Measurements from ENCODE around the gene BTAF1.
A peak's percentile ranks its signal among the peaks of the same experiment; 100 is the strongest.

The BTAF1 gene

DNA sequence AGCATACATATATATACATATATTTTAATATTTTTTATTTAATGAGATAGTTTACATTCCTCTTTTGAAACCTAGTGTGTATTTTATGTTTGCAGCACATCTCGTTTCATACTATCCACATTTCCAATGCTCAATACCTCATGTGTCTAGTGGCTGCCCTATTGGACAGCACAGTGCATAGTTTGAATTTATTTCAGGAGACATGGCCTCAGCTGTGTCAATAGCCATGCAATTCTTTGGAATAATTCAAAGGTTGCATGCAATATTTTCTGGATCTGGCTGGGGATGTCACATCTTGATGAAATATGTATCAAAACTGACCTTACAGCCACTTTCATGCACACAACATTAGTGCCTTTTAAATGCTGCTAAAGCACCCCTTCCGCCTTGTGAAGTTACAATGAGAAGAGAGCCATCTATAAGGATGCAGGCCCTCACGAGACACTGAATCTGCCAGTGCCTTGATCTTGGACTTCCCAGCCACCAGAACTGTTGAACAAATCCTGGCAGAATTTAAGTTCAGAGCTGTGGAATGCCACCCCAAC is 27.3 kb upstream of the BTAF1 start:
- ChIA-PET POLR2A (ENCODE audit: low non-redundant PET) (no interaction called here), CTCF (no interaction called here)
- no peak overlapping the region for H3K27ac ChIP-seq
- no peak for DNase-seq (ENCODE audit: low spot score)
- TF ChIP-seq, protein P1, sequence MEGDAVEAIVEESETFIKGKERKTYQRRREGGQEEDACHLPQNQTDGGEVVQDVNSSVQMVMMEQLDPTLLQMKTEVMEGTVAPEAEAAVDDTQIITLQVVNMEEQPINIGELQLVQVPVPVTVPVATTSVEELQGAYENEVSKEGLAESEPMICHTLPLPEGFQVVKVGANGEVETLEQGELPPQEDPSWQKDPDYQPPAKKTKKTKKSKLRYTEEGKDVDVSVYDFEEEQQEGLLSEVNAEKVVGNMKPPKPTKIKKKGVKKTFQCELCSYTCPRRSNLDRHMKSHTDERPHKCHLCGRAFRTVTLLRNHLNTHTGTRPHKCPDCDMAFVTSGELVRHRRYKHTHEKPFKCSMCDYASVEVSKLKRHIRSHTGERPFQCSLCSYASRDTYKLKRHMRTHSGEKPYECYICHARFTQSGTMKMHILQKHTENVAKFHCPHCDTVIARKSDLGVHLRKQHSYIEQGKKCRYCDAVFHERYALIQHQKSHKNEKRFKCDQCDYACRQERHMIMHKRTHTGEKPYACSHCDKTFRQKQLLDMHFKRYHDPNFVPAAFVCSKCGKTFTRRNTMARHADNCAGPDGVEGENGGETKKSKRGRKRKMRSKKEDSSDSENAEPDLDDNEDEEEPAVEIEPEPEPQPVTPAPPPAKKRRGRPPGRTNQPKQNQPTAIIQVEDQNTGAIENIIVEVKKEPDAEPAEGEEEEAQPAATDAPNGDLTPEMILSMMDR (conservative IDR thresholded peaks at IDR 0.05; ENCODE audit: low read depth), result no peak

DNA sequence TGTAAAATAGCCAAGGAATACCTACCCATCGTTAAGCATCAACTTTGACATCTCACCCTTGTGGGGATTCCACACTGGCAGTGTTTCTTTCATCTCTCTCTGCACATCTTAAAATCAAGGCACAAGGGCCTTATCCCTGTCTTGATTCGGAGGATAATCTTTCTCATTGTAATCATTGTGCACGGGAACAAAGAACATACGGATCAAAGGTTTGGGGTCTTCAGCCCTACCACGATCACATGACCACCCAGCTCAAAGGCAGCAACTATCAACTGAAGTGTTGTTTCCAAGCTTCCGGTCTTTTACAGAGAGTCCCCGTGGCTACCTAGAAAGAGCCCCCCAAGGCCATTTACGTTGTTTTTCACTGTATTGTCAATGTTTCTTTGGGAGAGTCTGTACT is 26.1 kb upstream of the BTAF1 start:
- no peak overlapping the region for H3K27ac ChIP-seq
- DNase-seq (ENCODE audit: low spot score), result no peak
- ChIA-PET CTCF (interaction anchor here (0.6 kb wide), 1 partner anchor 23 kb away, joined by 3 read pairs; no protein-coding TSS in a partner anchor), POLR2A (ENCODE audit: low non-redundant PET) (no interaction called here)
- TF ChIP-seq, protein P1 (conservative IDR thresholded peaks at IDR 0.05; ENCODE audit: low read depth), result no peak

DNA sequence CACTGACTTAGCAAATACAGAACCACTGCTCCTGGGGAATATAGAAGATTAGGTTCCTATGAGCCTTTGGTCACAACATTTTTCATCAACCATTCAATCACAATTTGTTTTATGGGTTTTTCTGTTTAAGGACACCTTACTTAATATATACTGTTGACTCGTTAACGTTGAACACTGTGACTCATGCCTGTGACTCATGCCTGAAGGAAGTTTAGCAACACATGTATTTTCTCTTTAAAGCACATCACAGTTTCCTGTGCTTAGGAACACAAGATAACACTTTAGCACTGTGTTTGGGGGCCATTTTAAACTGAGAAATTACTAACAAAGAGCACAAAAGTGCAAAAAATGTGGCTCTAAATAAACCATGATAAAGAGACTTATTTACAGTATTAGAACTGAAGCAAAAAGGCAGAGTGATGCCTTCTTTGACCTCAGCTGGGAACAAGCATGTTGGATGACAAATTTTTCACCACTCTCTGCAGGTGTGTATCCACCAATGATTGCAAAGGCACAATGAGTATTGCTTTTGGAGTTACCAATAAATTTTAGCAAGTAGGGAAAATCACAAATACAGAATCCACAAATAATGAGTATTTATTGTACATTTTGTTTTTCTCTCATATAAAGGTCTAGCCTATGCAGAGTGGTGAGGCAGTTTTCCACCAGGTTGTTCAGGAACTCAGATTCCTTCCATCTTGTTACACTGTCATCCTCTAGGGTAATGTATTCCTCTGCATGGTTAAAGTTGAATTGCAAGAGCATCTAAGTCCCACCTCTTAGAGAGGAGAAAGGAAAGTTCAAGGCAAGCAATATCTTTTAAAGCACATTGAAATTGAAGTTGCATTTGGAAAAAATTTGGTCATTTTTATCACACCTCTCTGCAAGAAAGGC is 21.5 kb upstream of the BTAF1 start:
- POLR2A ChIA-PET (ENCODE audit: low non-redundant PET), result no interaction called here
- TF ChIP-seq, protein P1 (conservative IDR thresholded peaks at IDR 0.05; ENCODE audit: low read depth), result no peak
- DNase-seq (ENCODE audit: low spot score), result peak; percentile 82
- no peak overlapping the region for H3K27ac ChIP-seq
- CTCF ChIA-PET, result no interaction called here

DNA sequence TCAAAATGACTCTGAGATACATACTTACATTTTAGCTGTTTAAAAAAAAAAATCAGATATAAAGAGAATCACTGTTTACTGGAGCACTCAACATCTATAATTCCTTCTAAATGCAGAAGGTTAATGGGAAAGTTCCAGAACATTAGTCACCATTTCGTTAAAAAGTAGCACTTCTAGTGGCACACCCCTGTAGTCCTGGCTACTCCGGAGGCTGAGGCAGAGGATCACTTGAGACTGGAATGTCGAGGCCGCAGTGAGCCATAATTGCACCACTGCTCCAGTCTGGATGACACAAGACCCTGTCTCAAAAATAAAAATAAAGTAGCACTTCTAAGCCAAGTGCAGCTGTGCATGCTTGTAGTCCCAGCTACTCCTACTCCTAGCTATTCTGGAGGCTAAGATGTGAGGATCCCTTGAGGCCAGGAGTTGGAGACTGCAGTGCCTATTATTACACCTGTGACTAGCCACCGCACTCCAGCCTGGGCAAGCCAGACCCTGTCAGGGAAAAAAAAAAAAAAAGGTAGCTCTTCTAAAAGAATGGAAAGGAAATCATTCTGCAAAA is 16.5 kb upstream of the BTAF1 start:
- no peak overlapping the region for H3K27ac ChIP-seq
- DNase-seq (ENCODE audit: low spot score), result no peak
- ChIA-PET CTCF (interaction anchor here (0.6 to 2.5 kb wide), 5 partner anchors 8 to 293 kb away, joined by 3 to 9 read pairs (median 5); no protein-coding TSS in a partner anchor), POLR2A (ENCODE audit: low non-redundant PET) (interaction anchor here (1.1 kb wide), 1 partner anchor 17 kb away, joined by 4 read pairs; no protein-coding TSS in a partner anchor)
- TF ChIP-seq, protein P1 (conservative IDR thresholded peaks at IDR 0.05; ENCODE audit: low read depth), result no peak

DNA sequence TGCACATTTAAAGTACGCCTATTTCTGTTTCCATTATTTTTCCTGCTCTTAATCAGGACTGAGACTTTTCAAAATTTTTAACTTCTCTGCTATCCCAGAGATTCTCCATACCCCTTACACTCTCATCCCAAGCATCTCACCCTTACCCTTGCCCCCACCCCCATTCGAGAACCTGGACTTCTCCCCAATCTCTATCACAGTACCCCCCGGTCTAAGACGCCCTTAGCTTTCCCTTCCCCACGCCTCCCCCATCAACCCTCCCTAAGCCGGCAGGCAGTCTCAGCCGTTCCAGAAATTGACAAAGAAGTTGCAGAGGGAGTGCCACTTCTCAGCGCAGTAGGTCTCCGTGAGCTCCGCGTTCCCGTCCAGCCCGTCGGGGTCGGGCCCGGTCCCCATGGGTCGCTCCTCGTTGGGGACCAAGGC is 15.6 kb upstream of the BTAF1 start:
- CTCF ChIA-PET, result interaction anchor here (0.7 to 2.5 kb wide), 7 partner anchors 9 to 149 kb away, joined by 3 to 9 read pairs (median 4); no protein-coding TSS in a partner anchor
- no peak for DNase-seq (ENCODE audit: low spot score)
- TF ChIP-seq, protein P1 (conservative IDR thresholded peaks at IDR 0.05; ENCODE audit: low read depth), result no peak
- H3K27ac ChIP-seq, result peak overlapping the region; percentile 64
- POLR2A ChIA-PET (ENCODE audit: low non-redundant PET), result interaction anchor here (1.1 kb wide), 1 partner anchor 16 kb away, joined by 4 read pairs; no protein-coding TSS in a partner anchor
